Subcutaneous adipose tissue (tissue), 4 donors: ENCODE data around the gene HIPK2. TPM values are rescaled to one million over a fixed set of nuclear protein-coding genes. Genes with fewer than 3 reads are reported as not detected.

ENCODE experiments used
- CTCF ChIP-seq: fragments of 450-650 bp; IDR thresholded peaks from one replicate; pipeline ENCODE4 v1.5.1; 2016; ENCODE audit warnings: low read depth, mild to moderate bottlenecking, control low read depth, antibody characterized with exemption, moderate library complexity
- total RNA-seq, 4 donors: library from RNA; depleted of rRNA; stranded (reverse); fragments of >200 nt; gene quantifications; one replicate each; pipeline ENCODE4 v1.1.0, GENCODE V29; 2016

HIPK2 gene
- 10 to 100 TPM; 30.4 to 89.8 (median 60.9) TPM for total RNA-seq

- TF ChIP-seq CTCF: no peak
Observed at GRCh38 chr7:139777948-139778841, at the start of gene HIPK2. HIPK2 (minus strand) TSS chr7:139777998; CDS start chr7:139777623, 375 bp downstream.

GRCh38 chr7:139827042-139827441 lies 49.2 kb upstream of the HIPK2 start:
- no peak for TF ChIP-seq CTCF

GRCh38 chr7:139825666-139826290 lies 48.0 kb upstream of the HIPK2 start:
- no peak for TF ChIP-seq CTCF

- no peak for TF ChIP-seq CTCF
Observed at GRCh38 chr7:139823959-139824521, 46.2 kb upstream of the HIPK2 start.

- TF ChIP-seq CTCF: no peak
Observed at GRCh38 chr7:139822855-139823254, 45.1 kb upstream of the HIPK2 start.

- no peak for TF ChIP-seq CTCF
Observed at GRCh38 chr7:139821349-139822105, 43.7 kb upstream of the HIPK2 start.

GRCh38 chr7:139820089-139820488 lies 42.3 kb upstream of the HIPK2 start:
- TF ChIP-seq CTCF: no peak
